HG03565 (cell line): ENCODE data around the gene NAMPT.
"Not testable (repeated sequence)": the region's sequence is repeated elsewhere in the genome, so short reads cannot be mapped to it uniquely, and the experiment has no call there.

Experiments used
- ATAC-seq: cut with Tn5 transposase; IDR thresholded peaks from one replicate; pipeline ENCODE4 v1.9.1; 2021; ENCODE audit warnings: mild to moderate bottlenecking, moderate library complexity; ENCODE audit not compliant: unreplicated experiment

The NAMPT gene

DNA sequence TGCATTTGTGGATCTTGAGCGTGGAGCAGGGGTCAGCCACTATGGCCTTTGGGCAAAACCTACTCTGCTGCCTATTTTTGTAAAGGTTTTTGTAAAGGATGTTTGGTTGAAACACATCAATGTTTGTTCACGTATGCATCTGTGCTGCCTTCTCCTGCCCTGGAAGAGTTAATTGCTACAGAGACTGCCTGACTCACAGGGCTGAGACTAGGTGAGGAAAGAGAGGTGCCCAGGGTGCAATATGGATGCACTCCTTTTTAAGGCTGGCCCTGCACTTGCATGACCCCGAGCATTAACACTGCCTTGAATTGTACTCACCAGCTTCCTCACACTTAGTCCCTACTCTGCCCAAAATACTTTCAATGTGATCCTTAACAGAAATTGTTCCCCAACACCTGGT is 20.9 kb upstream of the NAMPT start:
- ATAC-seq = no peak

DNA sequence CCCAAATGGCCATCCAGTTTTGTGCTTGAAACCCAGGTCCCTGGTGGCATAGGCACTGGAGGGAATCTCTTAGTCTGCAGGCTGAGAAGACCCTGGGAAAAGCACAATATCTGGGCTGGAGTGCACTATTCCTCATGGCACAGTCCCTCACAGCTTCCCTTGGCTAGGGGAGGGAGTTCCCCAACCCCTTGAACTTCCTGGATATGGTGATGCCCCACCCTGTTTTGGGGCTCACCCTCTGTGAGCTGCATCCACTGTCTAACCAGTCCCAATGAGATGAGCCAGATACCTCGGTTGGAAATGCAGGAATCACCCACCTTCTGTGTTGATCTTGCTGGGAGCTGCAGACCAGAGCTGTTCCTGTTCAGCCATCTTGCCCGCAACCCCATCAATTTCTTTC is 19.8 kb upstream of the NAMPT start:
- no peak for ATAC-seq

DNA sequence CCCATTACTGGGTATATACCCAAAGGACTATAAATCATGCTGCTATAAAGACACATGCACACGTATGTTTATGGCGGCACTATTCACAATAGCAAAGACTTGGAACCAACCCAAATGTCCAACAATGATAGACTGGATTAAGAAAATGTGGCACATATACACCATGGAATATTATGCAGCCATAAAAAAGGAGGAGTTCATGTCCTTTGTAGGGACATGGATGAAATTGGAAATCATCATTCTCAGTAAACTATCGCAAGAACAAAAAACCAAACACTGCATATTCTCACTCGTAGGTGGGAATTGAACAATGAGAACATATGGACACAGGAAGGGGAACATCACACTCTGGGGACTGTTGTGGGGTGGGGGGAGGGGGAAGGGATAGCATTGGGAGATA is 13.8 kb upstream of the NAMPT start:
- ATAC-seq = not testable (repeated sequence)

DNA sequence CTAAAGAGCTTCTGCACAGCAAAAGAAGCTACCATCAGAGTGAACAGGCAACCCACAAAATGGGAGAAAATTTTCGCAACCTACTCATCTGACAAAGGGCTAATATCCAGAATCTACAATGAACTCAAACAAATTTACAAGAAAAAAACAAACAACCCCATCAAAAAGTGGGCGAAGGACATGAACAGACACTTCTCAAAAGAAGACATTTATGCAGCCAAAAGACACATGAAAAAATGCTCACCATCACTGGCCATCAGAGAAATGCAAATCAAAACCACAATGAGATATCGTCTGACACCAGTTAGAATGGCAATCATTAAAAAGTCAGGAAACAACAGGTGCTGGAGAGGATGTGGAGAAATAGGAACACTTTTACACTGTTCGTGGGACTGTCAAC is 13.4 kb upstream of the NAMPT start:
- ATAC-seq = not testable (repeated sequence)

DNA sequence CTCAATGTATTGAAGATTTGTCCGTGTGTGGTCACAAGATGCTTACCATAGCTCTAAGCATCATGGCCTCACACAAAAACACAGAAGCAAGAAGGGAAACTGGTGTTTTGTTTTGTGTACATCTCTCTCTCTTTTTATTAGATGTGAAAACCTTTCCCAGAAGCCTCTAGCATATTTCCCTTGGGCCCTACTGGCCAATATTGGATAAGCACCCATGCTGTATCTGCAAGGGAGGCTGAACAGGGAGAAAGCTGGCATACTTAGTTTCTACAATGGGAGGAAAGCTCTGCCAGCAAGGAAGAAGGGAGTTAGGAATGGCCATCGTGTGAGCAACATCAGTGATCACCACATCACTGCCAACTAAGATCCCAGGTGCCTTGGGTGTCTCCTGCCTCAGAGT is 9.6 kb upstream of the NAMPT start:
- ATAC-seq = no peak

DNA sequence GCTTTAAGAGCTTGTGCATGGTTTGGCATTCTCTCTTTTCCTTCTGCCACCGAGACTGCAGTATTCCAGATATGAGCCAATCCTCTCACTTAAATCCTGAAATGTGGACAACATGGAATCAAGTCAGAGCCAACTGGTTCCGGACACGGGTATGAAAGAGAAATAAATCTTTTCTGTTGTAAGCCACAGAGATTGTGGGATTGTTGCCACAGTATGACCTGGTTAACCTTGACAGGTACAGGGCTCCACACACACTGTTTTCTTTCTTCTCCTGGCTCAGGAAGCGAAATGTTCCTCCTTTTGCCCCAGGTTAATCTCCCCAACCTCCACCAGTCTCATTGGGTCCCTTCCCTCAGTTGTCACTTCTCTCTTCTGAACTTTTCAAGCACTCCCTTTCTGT is 6.5 kb upstream of the NAMPT start:
- ATAC-seq = no peak

DNA sequence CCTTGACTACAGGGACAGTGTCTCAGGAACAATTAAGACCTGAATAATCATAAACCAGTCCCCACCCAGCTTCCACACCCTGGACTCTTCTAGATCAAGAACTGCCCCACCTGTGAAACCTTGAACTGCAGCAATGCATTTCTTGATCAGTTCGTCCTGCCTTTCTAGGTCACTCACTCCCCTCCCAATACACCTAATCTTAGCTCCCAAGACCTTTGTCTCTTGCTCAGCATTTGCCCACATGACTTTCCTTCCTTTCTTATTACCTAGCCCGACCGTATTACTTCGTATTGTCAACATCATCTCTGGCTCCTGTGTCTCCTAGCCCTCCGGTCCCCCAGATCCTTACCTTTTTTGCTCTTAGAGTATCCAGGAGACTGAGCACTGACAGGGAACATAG is 5.5 kb upstream of the NAMPT start:
- ATAC-seq = no peak

DNA sequence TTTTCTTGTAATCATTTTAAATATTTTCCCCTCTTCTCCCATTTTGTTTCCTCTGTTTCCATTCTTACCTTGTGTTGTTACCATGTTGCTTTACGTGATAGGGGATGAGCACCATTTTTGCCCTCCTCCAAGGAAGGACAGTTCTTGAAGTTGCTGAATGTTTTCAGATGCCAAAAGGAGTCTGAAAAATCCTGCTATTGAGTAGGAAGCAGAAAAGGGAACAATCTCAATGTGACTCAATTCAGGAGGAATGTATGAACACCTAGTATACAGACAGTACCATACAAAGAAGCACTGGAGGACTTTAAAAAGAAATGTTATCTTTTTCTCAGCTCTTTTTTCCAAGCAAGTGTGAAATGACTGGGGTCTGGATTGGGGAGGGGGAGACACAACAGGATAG is 5.1 kb upstream of the NAMPT start:
- ATAC-seq = no peak

DNA sequence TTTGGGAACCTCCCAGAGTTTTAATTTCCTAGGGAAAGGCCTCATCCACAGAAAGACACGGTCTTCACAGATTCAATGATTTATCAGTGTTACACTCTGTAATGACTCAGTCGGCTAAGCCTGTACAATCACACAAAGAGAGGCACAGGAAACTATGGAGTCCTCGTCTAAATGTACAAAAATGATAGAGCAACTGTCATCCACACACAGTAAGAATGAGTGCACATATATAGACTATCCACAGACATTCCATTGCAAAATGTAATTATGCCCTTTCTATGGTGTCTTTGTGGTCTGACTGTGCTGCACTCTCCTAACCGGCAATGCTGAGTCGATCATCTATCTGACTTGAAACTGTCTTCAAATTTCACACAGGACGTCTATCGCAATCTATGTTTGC is 3.5 kb upstream of the NAMPT start:
- no peak for ATAC-seq

DNA sequence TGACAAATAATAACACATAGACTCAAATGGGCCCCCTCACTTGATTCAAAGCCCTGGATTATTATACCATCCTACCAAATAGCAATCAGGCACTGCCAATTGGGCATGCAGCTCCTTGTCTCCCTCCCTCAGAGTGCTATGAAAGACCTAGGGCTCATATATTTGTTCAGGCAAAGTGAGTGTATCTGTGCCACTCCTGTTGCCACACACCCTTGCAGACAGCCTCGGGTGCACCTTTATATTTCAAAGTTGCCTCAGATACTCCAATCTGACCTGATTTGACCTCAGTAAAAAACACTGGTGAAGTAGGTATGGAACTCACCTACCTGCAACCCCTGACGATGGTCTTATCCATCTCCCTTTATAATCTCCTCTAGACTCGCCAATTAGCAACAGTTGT is 3.0 kb upstream of the NAMPT start:
- no peak for ATAC-seq

DNA sequence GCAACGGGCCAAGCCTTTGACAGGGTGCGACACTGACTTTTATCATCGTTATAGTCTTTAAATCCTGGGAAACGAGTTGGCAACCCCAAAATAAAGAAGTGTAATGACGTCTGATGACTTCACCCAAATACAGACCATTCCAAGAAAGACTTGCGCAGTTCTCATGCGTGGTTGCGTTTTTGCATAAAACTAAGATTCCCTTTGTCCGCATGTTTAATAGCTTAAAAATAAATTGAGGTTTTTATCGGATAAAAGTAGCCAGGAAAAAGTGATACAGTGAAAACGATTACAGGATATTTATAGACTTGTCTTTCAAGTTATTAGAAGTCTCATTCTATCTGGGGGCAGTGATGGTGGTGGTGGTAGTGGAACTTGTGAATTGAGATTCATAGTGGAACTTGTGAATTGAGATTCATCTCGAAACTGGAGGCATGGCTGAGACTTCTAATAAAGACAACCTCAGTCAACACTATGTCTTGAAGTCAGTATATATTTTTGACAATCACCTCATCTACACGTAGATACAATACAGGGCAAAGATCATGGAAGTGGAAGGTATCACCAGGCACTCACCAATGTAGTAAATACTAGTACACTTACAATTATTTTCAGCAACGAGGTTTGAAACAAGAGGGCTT is 1.2 kb upstream of the NAMPT start:
- ATAC-seq = peak; percentile 33

DNA sequence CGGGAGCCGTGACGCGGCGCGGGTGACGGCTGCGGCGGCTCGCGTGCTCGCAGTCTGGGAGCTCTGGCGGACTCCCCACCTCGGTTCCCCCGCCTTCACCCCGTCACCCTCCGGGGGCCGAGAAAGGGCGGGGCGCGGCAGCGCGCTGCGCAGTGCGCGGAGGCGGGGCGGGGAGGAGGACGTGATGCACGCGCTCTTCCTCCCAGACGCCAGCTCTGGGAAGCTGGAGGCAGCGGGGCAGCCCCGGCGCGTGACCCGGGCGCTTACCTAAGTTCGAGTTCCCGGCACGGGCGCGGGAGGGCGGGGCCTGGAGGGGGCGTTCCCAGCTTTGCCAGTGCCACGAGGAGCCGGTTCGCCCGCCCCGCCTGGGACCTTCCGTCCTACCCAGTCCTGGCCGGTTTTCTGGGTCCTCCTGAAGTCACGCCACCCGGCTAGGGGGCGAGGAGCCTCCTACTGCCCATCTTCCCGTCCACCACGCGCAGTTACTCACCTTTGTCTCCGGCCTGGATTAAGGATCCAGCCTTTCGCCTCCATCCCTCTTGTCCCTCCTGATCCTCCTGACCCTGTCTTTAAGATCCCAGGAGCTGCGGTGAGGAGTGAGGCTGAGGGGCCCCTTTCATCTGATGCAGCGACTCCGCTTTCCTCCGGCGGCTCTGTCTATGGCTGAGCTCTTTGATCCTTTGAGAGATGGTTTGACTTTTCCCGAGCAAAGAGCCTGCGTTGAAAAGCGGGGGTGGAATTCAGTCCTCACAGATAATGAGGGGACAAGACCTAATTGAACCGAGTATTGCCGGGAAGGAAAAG is 470 bp upstream of the NAMPT start:
- peak; percentile 66 for ATAC-seq

DNA sequence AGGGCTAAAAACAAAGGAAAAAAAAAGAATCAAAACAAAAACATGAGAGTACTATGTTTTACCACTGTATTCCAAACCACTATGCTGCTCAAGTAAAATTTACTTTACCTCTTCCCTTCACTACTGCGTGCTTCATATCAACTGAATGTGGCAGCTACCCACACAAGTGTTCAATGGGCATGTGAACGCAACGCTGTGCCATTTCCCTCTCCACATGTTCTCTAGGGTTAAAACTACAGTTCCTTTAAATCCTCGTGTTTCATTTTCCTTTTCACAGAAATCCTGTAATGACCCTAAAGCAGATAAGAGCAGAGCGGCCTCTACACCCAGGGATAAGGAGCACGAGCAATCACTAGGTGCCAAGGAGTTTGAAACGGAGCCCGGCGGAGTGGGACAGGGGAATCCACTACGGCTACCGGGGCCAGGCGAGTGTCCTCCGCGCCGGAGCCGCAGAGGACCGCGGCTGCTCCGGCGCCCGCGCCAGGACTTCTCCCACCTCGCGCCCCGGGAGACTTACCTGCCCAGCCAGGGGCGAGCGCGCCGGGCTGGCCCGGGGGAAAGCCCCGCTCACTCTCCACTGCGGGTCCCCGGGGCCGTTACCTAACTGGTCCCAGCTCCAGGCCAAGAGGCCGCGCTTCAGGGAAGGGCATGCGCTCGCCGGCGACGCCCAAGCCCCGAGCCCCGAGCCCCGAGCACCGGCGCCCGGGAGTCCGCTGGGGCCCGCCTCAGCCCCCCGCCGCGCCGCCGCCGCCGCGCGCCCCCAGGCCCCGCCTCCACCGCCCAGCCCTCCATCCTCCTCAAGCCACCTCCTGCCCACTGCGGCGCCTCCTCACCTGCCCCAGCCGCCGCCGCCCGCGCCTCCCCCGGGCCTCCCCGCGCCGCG is 711 bp downstream of the NAMPT start:
- ATAC-seq = no peak

DNA sequence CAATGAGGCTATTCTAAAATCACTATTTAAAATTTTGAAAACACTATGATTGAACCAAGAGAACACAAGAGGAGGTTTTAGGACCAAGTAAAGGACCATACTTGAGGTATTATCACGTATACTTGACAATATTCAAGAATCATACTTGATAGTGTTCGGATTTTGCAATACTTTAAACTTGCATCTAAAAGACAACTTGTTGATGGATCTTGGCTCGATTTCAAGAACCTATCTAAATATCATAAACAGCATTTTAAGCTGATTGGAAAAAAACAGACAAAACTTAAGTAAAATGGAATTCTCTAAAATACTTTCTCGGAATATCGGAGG is 1.3 kb downstream of the NAMPT start:
- ATAC-seq = no peak

DNA sequence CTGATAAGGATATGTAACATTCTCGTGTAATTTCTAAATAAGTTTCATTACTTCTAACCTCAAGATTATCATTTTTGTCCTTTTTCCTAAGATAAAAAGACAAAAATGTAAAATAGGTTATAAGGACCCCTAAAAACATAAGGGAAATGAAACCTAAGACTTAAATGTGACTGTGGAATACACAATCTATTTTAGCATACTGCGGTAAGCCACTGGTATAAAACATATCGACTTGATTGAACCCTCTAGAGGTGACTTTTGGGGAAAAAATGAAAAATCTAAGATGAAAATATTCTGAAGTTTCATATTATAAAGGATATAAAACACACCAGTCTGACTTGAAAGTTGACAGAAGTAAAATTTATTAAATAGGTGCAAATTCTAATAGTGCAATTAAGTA is 1.9 kb downstream of the NAMPT start:
- ATAC-seq = no peak

DNA sequence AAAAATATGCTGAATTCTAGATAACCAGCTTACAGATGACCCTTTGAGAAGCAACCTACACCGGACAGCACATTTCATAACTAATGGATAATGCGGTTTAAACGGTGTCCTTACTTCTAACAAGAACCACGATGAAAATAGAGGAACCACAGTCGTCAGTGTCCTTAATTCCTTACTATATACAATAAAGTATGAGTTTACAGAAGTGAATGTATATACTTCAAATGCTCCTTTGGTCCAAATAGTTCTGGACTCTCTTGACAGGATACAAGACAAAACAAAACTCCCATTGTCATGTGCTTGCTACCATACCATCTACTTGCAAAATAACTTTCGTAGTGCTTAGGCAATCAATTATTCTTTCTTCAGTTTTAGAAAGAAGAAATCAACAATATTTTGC is 2.4 kb downstream of the NAMPT start:
- ATAC-seq = no peak

DNA sequence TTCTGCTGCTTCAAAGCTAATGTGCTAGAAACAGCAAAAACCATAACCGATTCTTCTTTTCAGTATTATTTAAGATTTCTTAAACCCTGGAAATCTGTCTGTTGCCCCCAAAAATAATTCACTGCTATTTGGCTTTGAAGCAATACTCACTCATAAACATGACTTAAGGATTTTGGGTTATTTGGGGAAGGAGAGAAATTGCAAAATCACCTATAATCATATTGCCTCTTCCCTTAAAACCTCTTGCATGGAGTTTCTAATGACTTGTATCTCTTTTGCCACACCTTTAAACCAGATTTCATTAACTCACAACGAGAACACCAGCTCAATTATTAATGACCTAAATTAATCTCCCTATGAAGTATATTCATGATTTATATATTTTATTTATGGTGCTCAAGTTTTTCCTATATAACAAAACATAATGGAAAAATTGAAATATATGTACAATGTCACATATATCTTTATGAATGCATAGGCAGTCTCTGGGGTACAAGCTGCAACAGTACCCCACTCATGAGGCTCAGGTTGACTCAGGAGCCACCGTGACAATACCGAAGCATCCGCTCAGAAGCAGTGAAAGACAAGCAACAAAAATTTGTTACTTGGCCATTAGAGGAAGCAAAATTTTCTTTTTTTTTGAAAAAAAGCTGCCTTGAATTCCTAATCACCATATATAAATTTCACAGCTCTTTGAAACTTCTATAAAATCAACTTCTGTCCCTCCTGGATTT is 3.0 kb downstream of the NAMPT start:
- no peak for ATAC-seq

DNA sequence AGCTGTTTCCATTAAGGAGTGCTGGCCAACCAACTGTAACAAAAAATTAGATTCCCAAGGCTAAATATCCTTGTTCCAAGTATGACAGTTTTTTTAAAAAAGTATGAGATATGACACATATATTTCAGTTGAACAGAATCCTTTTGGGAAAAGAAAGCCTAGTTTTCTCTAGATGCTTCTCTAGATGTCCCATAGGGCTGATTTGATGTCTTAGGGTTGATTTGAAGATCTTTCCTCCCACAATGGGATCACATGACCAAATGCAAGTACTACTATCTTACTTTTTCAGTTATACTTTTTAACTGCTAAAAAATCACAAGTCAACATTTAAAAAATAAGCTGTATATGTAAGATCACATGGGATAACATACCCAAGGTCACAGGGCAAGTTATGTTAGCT is 3.7 kb downstream of the NAMPT start:
- no peak for ATAC-seq

DNA sequence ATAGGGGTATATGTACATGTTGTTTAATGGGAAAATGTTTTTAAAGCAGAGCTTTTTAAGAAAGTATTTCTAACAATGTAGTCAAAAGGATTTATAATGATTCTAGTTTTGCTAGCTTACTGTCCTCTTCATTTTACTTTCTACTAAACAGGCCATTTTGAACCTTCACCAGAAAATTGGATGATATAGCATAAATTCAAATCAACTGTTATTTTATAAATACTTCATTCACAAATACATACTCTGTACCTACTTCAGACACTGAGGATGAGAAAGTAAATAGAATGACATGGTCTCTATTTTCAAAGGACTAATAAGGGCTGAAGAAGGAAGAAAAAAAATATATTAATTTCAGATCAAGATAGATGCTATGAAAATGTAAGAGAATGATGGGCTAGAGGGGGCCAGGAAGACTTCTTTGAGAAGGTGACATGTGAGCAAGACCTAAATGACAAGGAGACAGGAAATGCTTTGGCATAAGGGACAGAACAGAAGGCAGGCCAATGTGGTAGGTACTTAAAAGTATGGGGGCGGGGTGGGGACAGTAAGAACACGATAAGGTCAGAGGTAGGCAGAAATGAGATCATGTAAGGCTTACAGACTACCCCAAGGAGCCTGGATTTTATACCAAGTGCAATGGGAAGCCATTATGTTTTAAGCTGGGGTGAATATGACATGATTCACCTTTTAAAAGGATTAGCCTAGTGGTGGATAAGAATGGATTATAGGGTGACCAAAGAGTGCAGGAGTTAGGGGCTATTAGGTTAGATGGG is 5.2 kb downstream of the NAMPT start:
- no peak for ATAC-seq

DNA sequence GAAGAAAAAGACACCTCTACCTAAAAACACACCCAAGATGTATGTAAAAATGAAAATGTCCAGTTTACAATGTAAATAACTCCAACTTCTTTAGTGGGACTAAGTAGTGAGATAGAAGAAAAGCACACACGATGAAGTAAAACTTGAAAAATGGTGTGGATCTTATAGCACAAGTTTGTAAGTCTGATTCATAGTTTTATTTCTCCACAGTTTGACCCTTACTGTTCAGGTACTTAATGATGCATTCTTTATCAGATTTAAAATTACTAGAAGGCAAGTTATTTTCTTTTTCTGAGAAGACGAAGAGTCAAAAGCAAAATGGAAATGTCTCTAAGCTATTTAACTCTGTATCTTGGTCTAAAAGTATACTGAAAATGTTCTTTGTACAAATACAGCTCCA is 6.1 kb downstream of the NAMPT start:
- no peak for ATAC-seq

DNA sequence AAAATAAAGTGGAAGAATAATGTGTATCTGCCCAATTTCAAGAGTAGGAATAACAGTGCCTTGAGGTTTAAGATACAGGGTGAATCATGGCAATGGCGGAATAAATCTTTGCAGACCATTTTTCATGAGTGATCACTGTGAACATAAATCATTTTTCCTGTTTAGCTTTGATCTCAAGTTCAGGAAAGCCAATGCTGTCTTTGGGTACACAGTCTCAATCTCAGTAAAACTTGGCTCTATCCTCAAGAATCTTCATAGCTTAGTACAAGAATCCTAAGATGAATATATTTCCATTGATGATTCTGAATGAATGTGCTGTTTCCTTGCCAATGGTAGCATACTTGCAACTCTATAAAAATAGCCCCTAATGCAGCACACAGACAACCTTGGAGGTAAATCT is 6.8 kb downstream of the NAMPT start:
- no peak for ATAC-seq
